ENCODE data around the gene PLCH2. TPM values are rescaled to one million over a fixed set of nuclear protein-coding genes. Genes with fewer than 3 reads are reported as not detected.
"Not testable (repeated sequence)": the region's sequence is repeated elsewhere in the genome, so short reads cannot be mapped to it uniquely, and the experiment has no call there.

Gene PLCH2
- total and polyA plus RNA-seq, 10 of the 15 experiments (the other 5 are each of a cell fraction or from before 2014, with no cell fraction given): 0.03 to 0.73 (median 0.24) TPM; not detected in 3

GRCh38 chr1:2550309-2550861 lies 74.3 kb downstream of the PLCH2 start:
- TF ChIP-seq RAD51 (IDR thresholded peaks at IDR 0.05) (0 out of 2 replicates have a peak, but pooled peaks have one; percentile 44), SMARCA5 (IDR thresholded peaks at IDR 0.05) (0 out of 2 replicates have a peak, but pooled peaks have one; percentile 19), BHLHE40 (IDR thresholded peaks at IDR 0.05; ENCODE audit: borderline replicate concordance in 1 of 2, low read depth in 2 of 2, low read length in 1 of 2) (peak; percentile 83 to 93), POLR2A (IDR thresholded peaks at IDR 0.05; ENCODE audit: low read depth, low read length) (0 out of 2 replicates have a peak, but pooled peaks have one; percentile 7), MEF2B (IDR thresholded peaks at IDR 0.05; ENCODE audit: partially characterized antibody, poor library complexity, severe bottlenecking) (peak; percentile 91), IKZF1 (conservative IDR thresholded peaks at IDR 0.05) (0 out of 2 replicates have a peak, but pooled peaks have one; percentile 26)
- TF ChIP-seq, protein P1, sequence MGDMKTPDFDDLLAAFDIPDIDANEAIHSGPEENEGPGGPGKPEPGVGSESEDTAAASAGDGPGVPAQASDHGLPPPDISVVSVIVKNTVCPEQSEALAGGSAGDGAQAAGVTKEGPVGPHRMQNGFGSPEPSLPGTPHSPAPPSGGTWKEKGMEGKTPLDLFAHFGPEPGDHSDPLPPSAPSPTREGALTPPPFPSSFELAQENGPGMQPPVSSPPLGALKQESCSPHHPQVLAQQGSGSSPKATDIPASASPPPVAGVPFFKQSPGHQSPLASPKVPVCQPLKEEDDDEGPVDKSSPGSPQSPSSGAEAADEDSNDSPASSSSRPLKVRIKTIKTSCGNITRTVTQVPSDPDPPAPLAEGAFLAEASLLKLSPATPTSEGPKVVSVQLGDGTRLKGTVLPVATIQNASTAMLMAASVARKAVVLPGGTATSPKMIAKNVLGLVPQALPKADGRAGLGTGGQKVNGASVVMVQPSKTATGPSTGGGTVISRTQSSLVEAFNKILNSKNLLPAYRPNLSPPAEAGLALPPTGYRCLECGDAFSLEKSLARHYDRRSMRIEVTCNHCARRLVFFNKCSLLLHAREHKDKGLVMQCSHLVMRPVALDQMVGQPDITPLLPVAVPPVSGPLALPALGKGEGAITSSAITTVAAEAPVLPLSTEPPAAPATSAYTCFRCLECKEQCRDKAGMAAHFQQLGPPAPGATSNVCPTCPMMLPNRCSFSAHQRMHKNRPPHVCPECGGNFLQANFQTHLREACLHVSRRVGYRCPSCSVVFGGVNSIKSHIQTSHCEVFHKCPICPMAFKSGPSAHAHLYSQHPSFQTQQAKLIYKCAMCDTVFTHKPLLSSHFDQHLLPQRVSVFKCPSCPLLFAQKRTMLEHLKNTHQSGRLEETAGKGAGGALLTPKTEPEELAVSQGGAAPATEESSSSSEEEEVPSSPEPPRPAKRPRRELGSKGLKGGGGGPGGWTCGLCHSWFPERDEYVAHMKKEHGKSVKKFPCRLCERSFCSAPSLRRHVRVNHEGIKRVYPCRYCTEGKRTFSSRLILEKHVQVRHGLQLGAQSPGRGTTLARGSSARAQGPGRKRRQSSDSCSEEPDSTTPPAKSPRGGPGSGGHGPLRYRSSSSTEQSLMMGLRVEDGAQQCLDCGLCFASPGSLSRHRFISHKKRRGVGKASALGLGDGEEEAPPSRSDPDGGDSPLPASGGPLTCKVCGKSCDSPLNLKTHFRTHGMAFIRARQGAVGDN (IDR thresholded peaks at IDR 0.05): peak; percentile 64; the same call in 1 of the 2 replicates
- FAIRE-seq (peak; percentile 100), ATAC-seq (peak; percentile 4)
- BruUV-seq (replicated peaks); H2AFZ ChIP-seq (ENCODE audit: control insufficient read depth, low read depth, low read length); H4K20me1 ChIP-seq (ENCODE audit: control insufficient read depth, insufficient read depth); DNase-seq (ENCODE audit: low read depth, low spot score); H3K36me3 ChIP-seq (ENCODE audit: control insufficient read depth in 2 of 2, insufficient read depth in 2 of 2, low read length in 1 of 2); SMC1A ChIA-PET (ENCODE audit: uncharacterized antibody, unreplicated experiment); intact Hi-C loops (cut with micrococcal nuclease; ENCODE audit: unreplicated experiment); in situ Hi-C loops (cut with MboI); H3K9me3 ChIP-seq (replicated peaks; ENCODE audit: control insufficient read depth, insufficient read depth, low read length); H3K4me3 ChIP-seq; H3K4me2 ChIP-seq (ENCODE audit: control insufficient read depth, insufficient read depth); H3K27me3 ChIP-seq (replicated peaks in 1 of 2; ENCODE audit: control insufficient read depth in 2 of 2, insufficient read depth in 2 of 2, low read length in 1 of 2): not testable (repeated sequence)
- H3K79me2 ChIP-seq (ENCODE audit: control insufficient read depth, insufficient read depth, low read length): peaks cover 12% of the 10 kb centered on the region
- POLR2A ChIA-PET: interaction anchor here (0.5 to 4.9 kb wide), 6 partner anchors 21 to 138 kb away, joined by 3 to 62 read pairs (median 6); partner anchors contain the start of genes PANK4, PEX10 and PRXL2B
- 0 out of 2 replicates have a peak overlapping the region, but pooled peaks have one; percentile 27 for H3K9ac ChIP-seq (ENCODE audit: control insufficient read depth, insufficient read depth, low read length)
- RAD21 ChIA-PET (ENCODE audit: unreplicated experiment): interaction anchor here (1.4 to 7.1 kb wide), 4 partner anchors 24 to 355 kb away, joined by 3 to 86 read pairs (median 24); partner anchors contain the start of genes FAAP20, MORN1, PANK4 and RER1
- H3K4me1 ChIP-seq (ENCODE audit: control insufficient read depth, insufficient read depth, low read length): peaks cover 40% of the 10 kb centered on the region
- peak overlapping the region; percentile 96 for H3K27ac ChIP-seq (ENCODE audit: control insufficient read depth, insufficient read depth)
- under 1% methylated on average over 9 of the region's 12 CpGs for WGBS (ENCODE audit: insufficient coverage, insufficient replicate concordance, low lambda C conversion rate, missing lambda C conversion rate)
- CTCF ChIA-PET: interaction anchor here (3.4 to 4.9 kb wide), 2 partner anchors 33 to 354 kb away, joined by 23 to 33 read pairs; partner anchors contain the start of gene FAAP20

DNA sequence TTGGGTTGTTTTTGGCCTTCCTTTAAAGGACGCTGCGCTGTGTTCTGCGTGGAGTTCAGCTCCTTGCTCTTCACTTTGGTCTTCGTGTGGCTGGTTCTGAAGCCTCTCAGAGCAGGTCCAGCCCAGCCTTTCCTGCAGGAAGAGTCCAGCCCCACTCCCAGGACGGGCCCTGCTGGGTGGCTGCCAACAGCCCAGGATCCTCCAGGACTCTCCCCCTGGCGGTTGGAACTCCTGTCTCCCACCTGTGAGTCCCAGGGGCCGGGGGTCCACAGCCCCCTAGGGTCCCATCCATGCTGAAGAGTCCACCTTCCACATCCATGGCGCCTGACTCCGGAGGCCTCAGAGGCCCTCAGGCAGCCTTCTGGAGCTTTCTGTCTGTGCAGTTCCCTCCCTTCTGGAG lies 75.5 kb downstream of the PLCH2 start:
- H3K9me3 ChIP-seq (replicated peaks; ENCODE audit: control insufficient read depth, insufficient read depth, low read length); intact Hi-C loops (cut with micrococcal nuclease; ENCODE audit: unreplicated experiment); ATAC-seq; H2AFZ ChIP-seq (ENCODE audit: control insufficient read depth, low read depth, low read length); H3K4me2 ChIP-seq (ENCODE audit: control insufficient read depth, insufficient read depth); FAIRE-seq; in situ Hi-C loops (cut with MboI); BruUV-seq (replicated peaks); H3K36me3 ChIP-seq (ENCODE audit: control insufficient read depth in 2 of 2, insufficient read depth in 2 of 2, low read length in 1 of 2); DNase-seq (ENCODE audit: low read depth, low spot score); H4K20me1 ChIP-seq (ENCODE audit: control insufficient read depth, insufficient read depth); H3K9ac ChIP-seq (ENCODE audit: control insufficient read depth, insufficient read depth, low read length); SMC1A ChIA-PET (ENCODE audit: uncharacterized antibody, unreplicated experiment); H3K27ac ChIP-seq (ENCODE audit: control insufficient read depth, insufficient read depth); H3K27me3 ChIP-seq (replicated peaks in 1 of 2; ENCODE audit: control insufficient read depth in 2 of 2, insufficient read depth in 2 of 2, low read length in 1 of 2); H3K4me3 ChIP-seq; CTCF ChIA-PET: not testable (repeated sequence)
- WGBS (ENCODE audit: insufficient coverage, insufficient replicate concordance, low lambda C conversion rate, missing lambda C conversion rate): 84% methylated on average over 9 of the region's 9 CpGs
- RAD21 ChIA-PET (ENCODE audit: unreplicated experiment): interaction anchor here (1.0 kb wide), 1 partner anchor 27 kb away, joined by 4 read pairs; no protein-coding TSS in a partner anchor
- H3K4me1 ChIP-seq (ENCODE audit: control insufficient read depth, insufficient read depth, low read length): peaks cover 46% of the 10 kb centered on the region
- POLR2A ChIA-PET: interaction anchor here (0.8 kb wide), 1 partner anchor 26 kb away, joined by 4 read pairs; no protein-coding TSS in a partner anchor
- H3K79me2 ChIP-seq (ENCODE audit: control insufficient read depth, insufficient read depth, low read length): peaks cover 23% of the 10 kb centered on the region

Data from GM12878 (cell line).